Measurements from ENCODE around the gene ALG11. TPM values are rescaled to one million over a fixed set of nuclear protein-coding genes. Genes with fewer than 3 reads are reported as not detected.
"Not testable (repeated sequence)": the region's sequence is repeated elsewhere in the genome, so short reads cannot be mapped to it uniquely, and the experiment has no call there.

The ALG11 gene
- total RNA-seq, 1 donor from 2014 or later, result 46.4 TPM

DNA sequence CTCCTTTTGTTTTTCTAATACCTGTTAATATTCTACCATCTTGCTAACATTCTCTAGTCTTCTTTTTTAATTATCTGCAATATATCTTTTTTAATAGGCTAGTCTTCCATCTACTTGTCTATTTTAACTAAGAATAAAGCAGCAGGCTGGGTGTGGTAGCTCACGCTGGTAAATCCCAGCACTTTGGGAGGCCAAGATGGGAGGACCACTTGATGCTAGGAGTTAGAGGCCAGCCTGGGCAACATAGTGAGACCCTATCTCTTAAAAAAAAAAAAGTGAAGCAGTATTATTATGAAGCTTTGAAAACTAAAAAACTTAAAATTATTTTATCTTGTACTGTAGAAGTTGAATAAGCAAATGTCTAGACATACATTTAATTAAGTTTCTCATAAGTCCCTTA is 15.6 kb downstream of the ALG11 start:
- Mint-ChIP-seq H3K27me3 (ENCODE audit: unreplicated experiment) (peaks cover 3% of the 10 kb centered on the region), H3K4me1 (ENCODE audit: low read depth, unreplicated experiment) (no peaks in the 10 kb centered on the region), H3K27ac (ENCODE audit: unreplicated experiment) (no peak overlapping the region), H3K36me3 (ENCODE audit: unreplicated experiment) (peaks cover 55% of the 10 kb centered on the region), H3K4me3 (ENCODE audit: unreplicated experiment) (no peak overlapping the region), H3K9me3 (ENCODE audit: unreplicated experiment) (peaks cover 18% of the 10 kb centered on the region)
- TF ChIP-seq, protein P1, sequence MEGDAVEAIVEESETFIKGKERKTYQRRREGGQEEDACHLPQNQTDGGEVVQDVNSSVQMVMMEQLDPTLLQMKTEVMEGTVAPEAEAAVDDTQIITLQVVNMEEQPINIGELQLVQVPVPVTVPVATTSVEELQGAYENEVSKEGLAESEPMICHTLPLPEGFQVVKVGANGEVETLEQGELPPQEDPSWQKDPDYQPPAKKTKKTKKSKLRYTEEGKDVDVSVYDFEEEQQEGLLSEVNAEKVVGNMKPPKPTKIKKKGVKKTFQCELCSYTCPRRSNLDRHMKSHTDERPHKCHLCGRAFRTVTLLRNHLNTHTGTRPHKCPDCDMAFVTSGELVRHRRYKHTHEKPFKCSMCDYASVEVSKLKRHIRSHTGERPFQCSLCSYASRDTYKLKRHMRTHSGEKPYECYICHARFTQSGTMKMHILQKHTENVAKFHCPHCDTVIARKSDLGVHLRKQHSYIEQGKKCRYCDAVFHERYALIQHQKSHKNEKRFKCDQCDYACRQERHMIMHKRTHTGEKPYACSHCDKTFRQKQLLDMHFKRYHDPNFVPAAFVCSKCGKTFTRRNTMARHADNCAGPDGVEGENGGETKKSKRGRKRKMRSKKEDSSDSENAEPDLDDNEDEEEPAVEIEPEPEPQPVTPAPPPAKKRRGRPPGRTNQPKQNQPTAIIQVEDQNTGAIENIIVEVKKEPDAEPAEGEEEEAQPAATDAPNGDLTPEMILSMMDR (IDR thresholded peaks at IDR 0.05; ENCODE audit: partially characterized antibody, unreplicated experiment), result no peak
- no peak for DNase-seq

DNA sequence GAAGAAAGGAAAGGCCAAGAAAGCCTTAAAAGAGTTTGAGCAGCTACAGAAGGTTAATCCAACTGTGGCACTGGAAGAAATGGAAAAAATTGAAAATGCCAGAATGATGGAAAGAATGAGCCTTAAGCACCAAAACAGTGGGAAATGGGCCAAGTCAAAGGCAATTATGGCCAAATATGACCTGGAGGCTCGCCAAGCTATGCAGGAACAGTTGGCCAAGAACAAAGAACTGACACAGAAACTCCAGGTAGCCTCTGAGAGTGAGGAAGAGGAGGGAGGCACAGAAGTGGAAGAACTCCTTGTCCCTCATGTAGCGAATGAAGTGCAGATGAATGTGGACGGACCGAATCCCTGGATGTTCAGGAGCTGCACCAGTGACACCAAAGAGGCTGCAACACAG is 17.4 kb downstream of the ALG11 start:
- Mint-ChIP-seq H3K27ac (ENCODE audit: unreplicated experiment) (peak overlapping the region; percentile 56), H3K4me3 (ENCODE audit: unreplicated experiment) (no peak overlapping the region), H3K9me3 (ENCODE audit: unreplicated experiment) (peaks cover 18% of the 10 kb centered on the region), H3K36me3 (ENCODE audit: unreplicated experiment) (peaks cover 55% of the 10 kb centered on the region), H3K27me3 (ENCODE audit: unreplicated experiment) (peaks cover 3% of the 10 kb centered on the region), H3K4me1 (ENCODE audit: low read depth, unreplicated experiment) (peaks cover 2% of the 10 kb centered on the region)
- DNase-seq, result no peak
- TF ChIP-seq, protein P1 (IDR thresholded peaks at IDR 0.05; ENCODE audit: partially characterized antibody, unreplicated experiment), result no peak

DNA sequence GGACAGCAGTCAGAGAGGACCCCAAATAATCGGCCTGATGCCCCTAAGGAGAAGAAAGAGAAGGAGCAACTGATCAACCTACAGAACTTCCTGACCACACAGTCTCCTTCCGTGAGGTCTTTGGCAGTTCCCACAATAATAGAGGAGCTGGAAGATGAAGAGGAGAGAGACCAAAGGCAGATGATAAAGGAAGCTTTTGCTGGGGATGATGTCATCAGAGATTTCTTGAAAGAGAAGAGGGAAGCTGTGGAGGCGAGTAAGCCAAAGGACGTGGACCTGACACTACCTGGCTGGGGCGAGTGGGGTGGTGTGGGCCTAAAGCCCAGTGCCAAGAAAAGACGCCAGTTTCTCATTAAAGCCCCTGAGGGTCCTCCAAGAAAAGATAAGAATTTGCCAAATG is 18.2 kb downstream of the ALG11 start:
- Mint-ChIP-seq H3K36me3 (ENCODE audit: unreplicated experiment) (peaks cover 50% of the 10 kb centered on the region), H3K9me3 (ENCODE audit: unreplicated experiment) (peaks cover 18% of the 10 kb centered on the region)
- not testable (repeated sequence) for DNase-seq; H3K4me1 Mint-ChIP-seq (ENCODE audit: low read depth, unreplicated experiment); H3K27me3 Mint-ChIP-seq (ENCODE audit: unreplicated experiment); H3K4me3 Mint-ChIP-seq (ENCODE audit: unreplicated experiment); H3K27ac Mint-ChIP-seq (ENCODE audit: unreplicated experiment)

DNA sequence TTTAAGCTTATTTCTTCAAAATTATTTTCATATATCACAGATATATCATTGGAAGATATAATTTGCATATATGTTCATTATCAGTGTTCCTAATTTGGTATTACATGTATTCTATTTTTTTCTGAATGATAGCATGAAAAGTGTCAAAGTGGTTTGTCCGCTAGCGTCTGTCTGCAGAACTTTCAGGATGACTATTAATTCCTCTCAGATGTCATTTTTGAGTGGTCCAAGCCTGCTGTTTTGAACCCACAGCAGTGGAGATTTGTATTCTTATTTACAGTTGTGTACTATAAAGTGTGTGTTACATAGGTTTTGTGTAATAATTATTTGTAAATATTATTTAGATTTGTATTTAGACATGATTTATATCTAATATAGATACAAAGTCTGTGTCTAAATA is 20.8 kb downstream of the ALG11 start:
- no peak for DNase-seq
- H3K27ac Mint-ChIP-seq (ENCODE audit: unreplicated experiment), result no peak overlapping the region
- TF ChIP-seq, protein P1 (IDR thresholded peaks at IDR 0.05; ENCODE audit: partially characterized antibody, unreplicated experiment), result no peak
- H3K4me3 Mint-ChIP-seq (ENCODE audit: unreplicated experiment), result no peak overlapping the region
- peaks cover 26% of the 10 kb centered on the region for H3K36me3 Mint-ChIP-seq (ENCODE audit: unreplicated experiment)
- peaks cover 2% of the 10 kb centered on the region for H3K4me1 Mint-ChIP-seq (ENCODE audit: low read depth, unreplicated experiment)
- H3K27me3 Mint-ChIP-seq (ENCODE audit: unreplicated experiment), result peaks cover 2% of the 10 kb centered on the region
- peaks cover 13% of the 10 kb centered on the region for H3K9me3 Mint-ChIP-seq (ENCODE audit: unreplicated experiment)

DNA sequence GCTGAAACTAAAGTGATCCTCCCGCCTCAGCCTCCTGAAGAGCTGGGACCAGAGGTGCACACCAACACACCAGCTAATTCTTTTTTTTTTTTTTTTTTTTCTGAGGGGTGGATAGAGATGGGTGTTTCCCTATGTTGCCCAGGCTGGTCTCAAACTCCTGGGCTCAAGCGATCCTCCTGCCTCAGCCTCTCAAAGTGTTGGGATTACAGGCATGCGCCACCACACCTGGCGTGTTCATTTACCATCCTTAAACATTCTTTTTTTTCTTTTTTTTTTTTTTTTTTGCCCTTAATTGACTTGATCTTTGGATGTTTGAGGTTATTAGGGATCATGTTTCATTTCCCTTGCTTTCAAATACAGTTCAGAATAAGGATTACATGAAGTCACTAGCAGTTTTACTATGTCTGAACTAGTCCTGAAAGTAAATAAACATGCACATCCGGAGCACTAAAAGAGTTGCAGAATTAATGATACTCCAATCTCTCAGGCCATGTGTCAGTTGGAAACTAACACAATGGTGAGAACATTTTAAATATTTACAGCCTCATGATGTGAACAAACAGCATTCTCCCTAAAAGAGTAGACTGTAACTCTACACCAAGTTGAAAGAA is 22.5 kb downstream of the ALG11 start:
- peaks cover 9% of the 10 kb centered on the region for H3K36me3 Mint-ChIP-seq (ENCODE audit: unreplicated experiment)
- peaks cover 3% of the 10 kb centered on the region for H3K27me3 Mint-ChIP-seq (ENCODE audit: unreplicated experiment)

More for the DNA sequence above, 22.5 kb downstream of the ALG11 start:
- peaks cover 2% of the 10 kb centered on the region for H3K4me1 Mint-ChIP-seq (ENCODE audit: low read depth, unreplicated experiment)
- H3K4me3 Mint-ChIP-seq (ENCODE audit: unreplicated experiment), result no peak overlapping the region
- H3K27ac Mint-ChIP-seq (ENCODE audit: unreplicated experiment), result no peak overlapping the region
- TF ChIP-seq, protein P1 (IDR thresholded peaks at IDR 0.05; ENCODE audit: partially characterized antibody, unreplicated experiment), result no peak
- H3K9me3 Mint-ChIP-seq (ENCODE audit: unreplicated experiment), result peaks cover 3% of the 10 kb centered on the region
- no peak for DNase-seq

All from glutamatergic neuron (in vitro differentiated cells).